ENCODE data around the gene EBPL.

- no peak for TF ChIP-seq CTCF (IDR thresholded peaks at IDR 0.05)
- no peak for TF ChIP-seq POLR2AphosphoS5 (IDR thresholded peaks at IDR 0.05)
- TF ChIP-seq POLR2A (IDR thresholded peaks at IDR 0.05) = no peak
These were observed 67.1 kb downstream of the EBPL start for GRCh38 chr13:49624229-49624628.
